ENCODE data around the gene SDF2. TPM values are rescaled to one million over a fixed set of nuclear protein-coding genes. Genes with fewer than 3 reads are reported as not detected.

SDF2 gene
- total and polyA plus RNA-seq, 7 donors, result 20.9 to 72.0 (median 27.0) TPM

- intact Hi-C loops (cut with DNase I), result loop anchor here in 1 of 2 donors (5.0 kb wide), 1 partner anchor 102 kb away; no protein-coding TSS in a partner anchor
- ATAC-seq, result peak; percentile 67 to 78 (median 73)
- TF ChIP-seq CTCF (IDR thresholded peaks at IDR 0.05), result no peak
These were observed 62.2 kb downstream of the SDF2 start for GRCh38 chr17:28599311-28600184.

GRCh38 chr17:28598799-28599310 lies 62.9 kb downstream of the SDF2 start, which contains the start of gene SPAG5:
Gene SPAG5 (minus strand): TSS chr17:28599025. CDS start chr17:28598946, 79 bp downstream.
- Histone ChIP-seq H3K4me3 (peak within 1 kb of the TSS; percentile 81), H3K9me3 (no peaks in the 10 kb centered on the region), H3K27ac (peak within 1 kb of the TSS; percentile 87), H3K27me3 (ENCODE audit: insufficient read depth in 3 of 3, low read length in 2 of 3) (no peaks in the 10 kb centered on the region), H3K36me3 (ENCODE audit: insufficient read depth in 1 of 2, low read depth in 1 of 2) (no peaks in the 10 kb centered on the region), H3K4me1 (no peaks in the 10 kb centered on the region)
- intact Hi-C loops (cut with DNase I), result loop anchor here in 1 of 2 donors (5.0 kb wide), 1 partner anchor 102 kb away; no protein-coding TSS in a partner anchor
- WGBS, 3 donors, result 0 to 1% (median 1%) methylated on average over 34 to 44 of the region's 44 CpGs
- no peak for TF ChIP-seq CTCF (IDR thresholded peaks at IDR 0.05)
- DNase-seq (peak; percentile 90 to 95), ATAC-seq (peak; percentile 97 to 99 (median 98))

More at GRCh38 chr17:28599311-28600184, 62.2 kb downstream of the SDF2 start:
- no peaks in the 10 kb centered on the region for H3K4me1 ChIP-seq
- H3K36me3 ChIP-seq (ENCODE audit: insufficient read depth in 1 of 2, low read depth in 1 of 2), result no peaks in the 10 kb centered on the region
- H3K27ac ChIP-seq, result peak overlapping the region; percentile 87
- 9 to 11% (median 11%) methylated on average over 40 of the region's 40 CpGs for WGBS, 3 donors
- H3K4me3 ChIP-seq, result peak overlapping the region; percentile 81
- DNase-seq, result peak; percentile 66 to 73
- H3K9me3 ChIP-seq, result no peaks in the 10 kb centered on the region
- no peaks in the 10 kb centered on the region for H3K27me3 ChIP-seq (ENCODE audit: insufficient read depth in 3 of 3, low read length in 2 of 3)

- DNase-seq (no peak), ATAC-seq (no peak)
- Histone ChIP-seq H3K4me1 (no peaks in the 10 kb centered on the region), H3K27ac (no peak overlapping the region), H3K36me3 (ENCODE audit: insufficient read depth in 1 of 2, low read depth in 1 of 2) (no peaks in the 10 kb centered on the region), H3K4me3 (peak overlapping the region; percentile 81), H3K9me3 (no peaks in the 10 kb centered on the region), H3K27me3 (ENCODE audit: insufficient read depth in 3 of 3, low read length in 2 of 3) (no peaks in the 10 kb centered on the region)
- WGBS, 3 donors, result 5 to 6% (median 5%) methylated on average over 17 of the region's 17 CpGs
- no peak for TF ChIP-seq CTCF (IDR thresholded peaks at IDR 0.05)
- intact Hi-C loops (cut with DNase I), result loop anchor here in 1 of 2 donors (5.0 kb wide), 1 partner anchor 101 kb away; no protein-coding TSS in a partner anchor
These were observed 63.3 kb downstream of the SDF2 start for GRCh38 chr17:28598389-28598788.

Other genes with a start within 250 kb of the SDF2 start
- not detected for gene SLC13A2, start 188.3 kb downstream of the SDF2 start, total RNA-seq
- gene SLC13A2, start 188.3 kb downstream of the SDF2 start, polyA plus RNA-seq, result under 1 TPM in 1 of 3 donors, not detected in 2; 0.21 TPM
- not detected for gene FOXN1, start 155.6 kb downstream of the SDF2 start, total RNA-seq
- gene FOXN1, start 155.6 kb downstream of the SDF2 start, polyA plus RNA-seq, result not detected
- 1 to 10 TPM; 2.0 to 7.8 (median 4.5) TPM for gene UNC119, start 109.3 kb downstream of the SDF2 start, total RNA-seq
- 1 to 10 TPM; 1.9 to 2.6 (median 2.2) TPM for gene UNC119, start 109.3 kb downstream of the SDF2 start, polyA plus RNA-seq
- gene PIGS, start 90.4 kb downstream of the SDF2 start, total RNA-seq, result 10 to 100 TPM; 30.5 to 44.9 (median 33.4) TPM
- gene PIGS, start 90.4 kb downstream of the SDF2 start, polyA plus RNA-seq, result 10 to 100 TPM; 16.7 to 37.1 (median 26.4) TPM
- 1 to 10 TPM; 1.3 to 2.9 (median 2.0) TPM for gene ALDOC, start 85.0 kb downstream of the SDF2 start, total RNA-seq
- gene ALDOC, start 85.0 kb downstream of the SDF2 start, polyA plus RNA-seq, result 1 to 10 TPM; 1.2 to 2.4 (median 1.7) TPM
- 1 to 10 TPM in 3 of 4 donors, under 1 TPM in 1; 0.71 to 1.5 (median 1.3) TPM for gene SPAG5, start 62.9 kb downstream of the SDF2 start, total RNA-seq
- gene SPAG5, start 62.9 kb downstream of the SDF2 start, polyA plus RNA-seq, result 1 to 10 TPM in 1 of 3 donors, under 1 TPM in 2; 0.15 to 2.4 (median 0.40) TPM
- 1 to 10 TPM; 3.9 to 7.6 (median 5.5) TPM for gene RSKR, start 47.7 kb downstream of the SDF2 start, total RNA-seq
- gene RSKR, start 47.7 kb downstream of the SDF2 start, polyA plus RNA-seq, result 1 to 10 TPM; 2.0 to 4.7 (median 2.0) TPM
- 100 to 1,000 TPM in 1 of 4 donors, 10 to 100 TPM in 3; 69.0 to 100 (median 96.0) TPM for gene BLTP2, start 16.7 kb downstream of the SDF2 start, total RNA-seq
- 10 to 100 TPM; 23.6 to 71.0 (median 34.5) TPM for gene BLTP2, start 16.7 kb downstream of the SDF2 start, polyA plus RNA-seq
- gene SUPT6H, start 299 bp upstream of the SDF2 start, total RNA-seq, result 10 to 100 TPM; 66.1 to 77.4 (median 69.8) TPM
- 10 to 100 TPM; 28.6 to 70.7 (median 34.8) TPM for gene SUPT6H, start 299 bp upstream of the SDF2 start, polyA plus RNA-seq
- gene PROCA1, start 50.0 kb upstream of the SDF2 start, total RNA-seq, result 1 to 10 TPM in 1 of 4 donors, under 1 TPM in 3; 0.21 to 1.1 (median 0.32) TPM
- under 1 TPM; 0.32 to 0.51 (median 0.36) TPM for gene PROCA1, start 50.0 kb upstream of the SDF2 start, polyA plus RNA-seq
- gene RAB34, start 56.0 kb upstream of the SDF2 start, total RNA-seq, result 10 to 100 TPM in 1 of 4 donors, 1 to 10 TPM in 3; 7.8 to 12.2 (median 9.1) TPM
- gene RAB34, start 56.0 kb upstream of the SDF2 start, polyA plus RNA-seq, result 10 to 100 TPM in 2 of 3 donors, 1 to 10 TPM in 1; 9.1 to 21.0 (median 10.6) TPM
- gene RPL23A, start 58.1 kb upstream of the SDF2 start, total RNA-seq, result 1,000 to 10,000 TPM in 2 of 4 donors, 100 to 1,000 TPM in 2; 978 to 1,214 (median 1,068) TPM
- gene RPL23A, start 58.1 kb upstream of the SDF2 start, polyA plus RNA-seq, result 1,000 to 10,000 TPM in 2 of 3 donors, 100 to 1,000 TPM in 1; 883 to 1,789 (median 1,153) TPM
- 1 to 10 TPM in 1 of 4 donors, under 1 TPM in 2, not detected in 1; 0.77 to 1.9 (median 0.88) TPM for gene TLCD1, start 64.3 kb upstream of the SDF2 start, total RNA-seq
- gene TLCD1, start 64.3 kb upstream of the SDF2 start, polyA plus RNA-seq, result 1 to 10 TPM in 2 of 3 donors, under 1 TPM in 1; 0.68 to 2.4 (median 1.3) TPM
- 1 to 10 TPM in 2 of 4 donors, under 1 TPM in 2; 0.60 to 1.5 (median 0.92) TPM for gene NEK8, start 66.9 kb upstream of the SDF2 start, total RNA-seq
- gene NEK8, start 66.9 kb upstream of the SDF2 start, polyA plus RNA-seq, result 1 to 10 TPM in 1 of 3 donors, under 1 TPM in 2; 0.21 to 1.1 (median 0.80) TPM
- 1 to 10 TPM; 1.4 to 6.7 (median 2.3) TPM for gene TRAF4, start 82.1 kb upstream of the SDF2 start, total RNA-seq
- 1 to 10 TPM; 1.6 to 3.3 (median 2.1) TPM for gene TRAF4, start 82.1 kb upstream of the SDF2 start, polyA plus RNA-seq
- gene FAM222B, start 180.9 kb upstream of the SDF2 start, total RNA-seq, result 10 to 100 TPM; 25.3 to 52.9 (median 36.0) TPM
- 10 to 100 TPM; 22.4 to 66.2 (median 32.2) TPM for gene FAM222B, start 180.9 kb upstream of the SDF2 start, polyA plus RNA-seq
- 10 to 100 TPM; 38.3 to 45.6 (median 43.4) TPM for gene ERAL1, start 193.1 kb upstream of the SDF2 start, total RNA-seq
- gene ERAL1, start 193.1 kb upstream of the SDF2 start, polyA plus RNA-seq, result 10 to 100 TPM; 41.0 to 98.5 (median 58.8) TPM
- 10 to 100 TPM; 40.8 to 81.1 (median 43.9) TPM for gene FLOT2, start 235.8 kb upstream of the SDF2 start, total RNA-seq
- gene FLOT2, start 235.8 kb upstream of the SDF2 start, polyA plus RNA-seq, result 10 to 100 TPM; 30.4 to 35.3 (median 34.0) TPM
- 1 to 10 TPM in 2 of 4 donors, under 1 TPM in 2; 0.48 to 2.1 (median 1.1) TPM for gene DHRS13, start 241.2 kb upstream of the SDF2 start, total RNA-seq
- 1 to 10 TPM; 1.1 to 2.7 (median 1.2) TPM for gene DHRS13, start 241.2 kb upstream of the SDF2 start, polyA plus RNA-seq